ENCODE measurements around the gene CRYBG1.

GRCh38 chr6:106380407-106380806, 19.9 kb downstream of the CRYBG1 start:
- no peak for TF ChIP-seq EZH2 (IDR thresholded peaks at IDR 0.05; ENCODE audit: borderline replicate concordance, low read depth, low read length, poor library complexity, severe bottlenecking)
- TF ChIP-seq, protein P1, sequence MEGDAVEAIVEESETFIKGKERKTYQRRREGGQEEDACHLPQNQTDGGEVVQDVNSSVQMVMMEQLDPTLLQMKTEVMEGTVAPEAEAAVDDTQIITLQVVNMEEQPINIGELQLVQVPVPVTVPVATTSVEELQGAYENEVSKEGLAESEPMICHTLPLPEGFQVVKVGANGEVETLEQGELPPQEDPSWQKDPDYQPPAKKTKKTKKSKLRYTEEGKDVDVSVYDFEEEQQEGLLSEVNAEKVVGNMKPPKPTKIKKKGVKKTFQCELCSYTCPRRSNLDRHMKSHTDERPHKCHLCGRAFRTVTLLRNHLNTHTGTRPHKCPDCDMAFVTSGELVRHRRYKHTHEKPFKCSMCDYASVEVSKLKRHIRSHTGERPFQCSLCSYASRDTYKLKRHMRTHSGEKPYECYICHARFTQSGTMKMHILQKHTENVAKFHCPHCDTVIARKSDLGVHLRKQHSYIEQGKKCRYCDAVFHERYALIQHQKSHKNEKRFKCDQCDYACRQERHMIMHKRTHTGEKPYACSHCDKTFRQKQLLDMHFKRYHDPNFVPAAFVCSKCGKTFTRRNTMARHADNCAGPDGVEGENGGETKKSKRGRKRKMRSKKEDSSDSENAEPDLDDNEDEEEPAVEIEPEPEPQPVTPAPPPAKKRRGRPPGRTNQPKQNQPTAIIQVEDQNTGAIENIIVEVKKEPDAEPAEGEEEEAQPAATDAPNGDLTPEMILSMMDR (conservative IDR thresholded peaks at IDR 0.05; ENCODE audit: low read depth, low read length): no peak

Data from A673 (cell line).